Measurements from ENCODE around the gene POLDIP2.

The POLDIP2 gene

DNA sequence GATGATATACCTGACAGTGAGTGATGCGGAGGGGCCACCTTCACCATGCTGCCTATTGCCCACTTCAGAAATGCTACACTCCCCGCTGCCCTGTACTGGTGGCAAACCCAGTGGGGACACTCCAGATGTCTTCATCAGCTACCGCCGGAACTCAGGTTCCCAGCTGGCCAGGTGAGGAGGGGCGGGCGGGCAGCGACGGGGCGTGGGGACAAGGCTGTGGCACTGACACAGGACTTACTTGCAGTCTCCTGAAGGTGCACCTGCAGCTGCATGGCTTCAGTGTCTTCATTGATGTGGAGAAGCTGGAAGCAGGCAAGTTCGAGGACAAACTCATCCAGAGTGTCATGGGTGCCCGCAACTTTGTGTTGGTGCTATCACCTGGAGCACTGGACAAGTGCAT, 30.8 kb upstream of the POLDIP2 start:
- no peak for DNase-seq

- no peak for DNase-seq
These were observed 29.1 kb upstream of the POLDIP2 start for GRCh38 chr17:28386391-28386790.

DNA sequence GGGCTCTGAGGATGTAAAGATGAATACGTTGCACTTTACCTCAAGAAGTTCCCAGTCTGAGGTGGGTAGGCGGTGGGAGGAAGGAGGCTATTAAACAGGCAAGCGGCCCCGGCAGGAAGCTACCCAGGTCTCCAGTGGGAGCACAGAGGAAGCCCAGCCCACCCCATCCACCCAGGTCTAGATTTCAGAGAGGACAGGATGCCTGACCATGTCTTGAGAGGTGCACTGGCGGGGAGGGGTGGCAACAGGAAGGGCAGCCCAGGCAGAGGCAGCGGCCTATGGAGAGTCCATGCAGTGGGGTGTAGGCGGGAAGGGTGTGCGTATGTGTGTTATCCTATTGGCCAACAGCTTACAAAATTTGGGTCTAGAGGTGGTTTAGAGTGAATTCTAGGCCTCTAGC, 28.1 kb upstream of the POLDIP2 start:
- no peak for DNase-seq

DNA sequence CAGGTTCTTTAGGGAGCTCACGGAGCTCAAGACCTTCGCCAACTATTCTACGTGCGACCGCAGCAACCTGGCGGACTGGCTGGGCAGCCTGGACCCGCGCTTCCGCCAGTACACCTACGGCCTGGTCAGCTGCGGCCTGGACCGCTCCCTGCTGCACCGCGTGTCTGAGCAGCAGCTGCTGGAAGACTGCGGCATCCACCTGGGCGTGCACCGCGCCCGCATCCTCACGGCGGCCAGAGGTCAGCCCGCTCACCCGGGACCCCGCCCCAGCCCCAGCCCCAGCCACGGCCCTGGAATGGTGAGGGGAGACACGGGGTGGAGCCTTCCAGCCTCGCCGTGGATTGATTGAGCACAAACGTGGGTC, 27.7 kb upstream of the POLDIP2 start:
- DNase-seq, result no peak

GRCh38 chr17:28384281-28385036, 27.1 kb upstream of the POLDIP2 start:
- peak; percentile 67 for DNase-seq

DNA sequence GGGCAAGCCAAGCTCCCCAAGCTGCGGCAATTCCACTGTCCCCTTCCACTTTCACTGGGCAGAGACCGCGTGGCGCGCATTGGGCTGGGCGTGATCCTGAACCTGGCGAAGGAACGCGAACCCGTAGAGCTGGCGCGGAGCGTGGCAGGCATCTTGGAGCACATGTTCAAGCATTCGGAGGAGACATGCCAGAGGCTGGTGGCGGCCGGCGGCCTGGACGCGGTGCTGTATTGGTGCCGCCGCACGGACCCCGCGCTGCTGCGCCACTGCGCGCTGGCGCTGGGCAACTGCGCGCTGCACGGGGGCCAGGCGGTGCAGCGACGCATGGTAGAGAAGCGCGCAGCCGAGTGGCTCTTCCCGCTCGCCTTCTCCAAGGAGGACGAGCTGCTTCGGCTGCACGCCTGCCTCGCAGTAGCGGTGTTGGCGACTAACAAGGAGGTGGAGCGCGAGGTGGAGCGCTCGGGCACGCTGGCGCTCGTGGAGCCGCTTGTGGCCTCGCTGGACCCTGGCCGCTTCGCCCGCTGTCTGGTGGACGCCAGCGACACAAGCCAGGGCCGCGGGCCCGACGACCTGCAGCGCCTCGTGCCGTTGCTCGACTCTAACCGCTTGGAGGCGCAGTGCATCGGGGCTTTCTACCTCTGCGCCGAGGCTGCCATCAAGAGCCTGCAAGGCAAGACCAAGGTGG, 24.0 kb upstream of the POLDIP2 start:
- no peak for DNase-seq

DNA sequence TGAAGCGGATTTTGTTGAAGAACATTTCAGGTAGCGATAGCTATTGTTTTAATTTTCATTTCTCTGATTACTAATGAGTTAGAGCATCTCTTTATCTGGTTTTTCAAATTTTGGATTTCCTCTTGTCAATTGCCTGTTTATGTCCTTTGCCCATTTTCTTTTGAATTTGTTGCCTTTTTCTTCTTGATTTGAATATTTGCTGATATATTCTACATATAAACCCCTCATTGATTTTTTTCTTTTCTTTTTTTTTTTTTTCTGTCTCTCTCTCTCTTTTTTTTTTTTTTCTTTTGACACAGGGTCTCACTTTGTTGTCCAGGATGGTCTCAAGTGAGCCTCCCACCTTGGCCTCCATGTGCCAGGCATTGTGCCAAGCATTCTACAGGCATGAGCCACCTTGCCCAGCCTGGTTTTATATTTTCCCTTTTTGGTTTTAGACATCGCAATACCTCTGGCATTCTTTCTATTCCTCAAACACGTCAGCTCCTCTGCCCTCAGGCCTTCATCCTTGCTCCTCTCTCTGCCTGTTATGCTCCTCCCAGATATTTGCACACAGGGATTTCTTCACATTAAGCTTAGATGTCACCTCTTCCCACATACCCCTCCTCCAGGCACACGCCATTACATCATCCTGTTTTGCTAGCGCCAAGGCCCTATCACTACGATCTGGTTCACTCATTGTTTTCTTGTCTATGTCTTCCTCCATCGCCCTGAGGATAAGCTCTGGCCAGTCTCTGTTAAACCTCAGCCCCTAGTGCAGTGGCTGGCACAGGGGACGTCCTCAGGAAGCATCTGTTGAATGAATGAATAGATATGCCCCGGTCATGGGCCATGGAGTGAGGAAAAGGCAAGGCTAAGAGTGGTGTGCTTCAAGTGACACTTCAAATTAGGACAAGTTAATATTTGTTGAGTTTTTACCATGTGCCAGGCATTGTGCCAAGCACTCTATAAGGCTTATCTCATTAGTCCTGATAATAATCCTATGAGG, 22.8 kb upstream of the POLDIP2 start:
- DNase-seq, result no peak

DNA sequence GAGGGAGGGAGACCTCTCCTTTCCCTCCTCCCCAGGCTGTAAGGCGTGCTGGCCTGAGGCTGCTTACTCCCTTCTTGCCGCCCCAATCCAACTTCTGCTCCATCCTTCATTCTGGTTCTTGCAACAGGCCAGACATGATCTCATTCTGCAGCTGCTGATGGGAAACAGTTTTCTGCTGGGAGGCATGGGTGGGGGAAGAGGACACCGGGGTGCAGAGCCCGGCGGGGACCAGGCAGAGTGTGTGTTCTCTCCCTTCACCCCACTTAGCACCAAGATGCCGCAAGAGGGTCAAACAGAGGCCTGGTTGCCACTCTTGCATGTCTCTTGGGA, 15.6 kb upstream of the POLDIP2 start:
- no peak for DNase-seq

DNA sequence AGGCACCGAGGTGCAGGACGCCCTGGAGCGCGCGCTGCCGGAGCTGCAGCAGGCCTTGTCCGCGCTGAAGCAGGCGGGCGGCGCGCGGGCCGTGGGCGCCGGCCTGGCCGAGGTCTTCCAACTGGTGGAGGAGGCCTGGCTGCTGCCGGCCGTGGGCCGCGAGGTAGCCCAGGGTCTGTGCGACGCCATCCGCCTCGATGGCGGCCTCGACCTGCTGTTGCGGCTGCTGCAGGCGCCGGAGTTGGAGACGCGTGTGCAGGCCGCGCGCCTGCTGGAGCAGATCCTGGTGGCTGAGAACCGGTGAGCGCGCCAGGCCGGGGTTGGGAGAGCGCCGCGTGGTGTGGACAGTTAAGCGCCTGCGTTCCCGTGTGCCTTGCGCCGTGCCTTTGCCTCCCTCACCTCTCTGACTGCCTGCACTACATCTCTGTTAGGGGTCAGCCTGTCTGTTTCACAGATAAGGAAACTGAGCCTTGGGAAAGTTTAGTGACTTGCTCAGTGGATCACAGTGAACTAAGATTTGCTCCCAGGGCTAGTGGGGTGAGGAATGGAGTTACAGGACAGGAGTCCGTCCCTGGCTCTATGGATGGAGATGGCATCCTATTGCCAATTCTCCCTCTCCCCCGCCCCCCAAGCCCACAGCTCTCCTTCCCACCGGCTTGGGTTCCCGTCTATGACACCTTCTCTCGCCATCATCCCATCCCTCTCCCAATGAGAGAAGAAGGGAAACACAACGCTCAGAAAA, 15.0 kb upstream of the POLDIP2 start:
- DNase-seq, result peak; percentile 22

- DNase-seq, result peak; percentile 94
These were observed 14.2 kb upstream of the POLDIP2 start, which contains the start of gene SARM1 for GRCh38 chr17:28371245-28372202. Gene SARM1, plus strand, starts transcription at chr17:28371694. Its CDS starts 339 bp downstream, at chr17:28372033.

DNA sequence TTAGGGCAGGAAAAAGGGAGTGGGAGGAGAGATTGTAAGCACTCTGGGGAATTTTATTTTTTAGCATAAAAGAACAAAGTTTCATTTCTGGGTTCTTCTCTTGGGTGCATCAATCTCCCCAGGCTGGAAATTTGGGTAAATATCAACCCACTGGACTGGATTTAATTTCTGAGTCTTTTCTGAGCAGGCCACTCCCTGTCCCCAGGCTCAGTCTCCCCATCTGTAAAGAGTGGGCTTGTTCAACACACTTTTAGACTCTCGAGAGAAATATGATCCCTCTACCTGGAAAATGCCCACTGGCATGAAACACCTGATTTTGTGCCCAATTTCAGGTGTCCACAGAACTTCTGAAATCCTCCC, 13.4 kb upstream of the POLDIP2 start:
- no peak for DNase-seq

- no peak for DNase-seq
These were observed 12.9 kb upstream of the POLDIP2 start, which contains the start of gene VTN for GRCh38 chr17:28370035-28370743. Gene VTN, minus strand, starts transcription at chr17:28370307. Its CDS starts 104 bp downstream, at chr17:28370203.

DNA sequence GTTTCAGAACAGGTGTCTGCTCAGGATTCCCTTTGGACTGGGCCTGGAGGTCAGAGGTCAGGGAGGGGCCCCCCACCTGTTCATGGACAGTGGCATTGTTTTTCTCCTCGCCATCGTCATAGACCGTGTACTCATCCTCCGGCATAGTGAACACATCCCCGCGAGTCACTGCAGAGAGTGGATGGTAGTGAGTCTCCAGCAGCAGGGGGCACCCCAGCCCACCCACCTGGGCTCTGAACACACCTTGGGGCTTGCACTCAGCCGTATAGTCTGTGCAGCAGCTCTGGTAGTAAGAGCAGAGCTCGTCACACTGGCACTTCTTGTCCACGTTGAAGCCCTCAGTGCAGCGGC, 12.3 kb upstream of the POLDIP2 start:
- no peak for DNase-seq

GRCh38 chr17:28368915-28369683, 11.8 kb upstream of the POLDIP2 start:
- DNase-seq, result no peak

GRCh38 chr17:28368306-28368831, 11.0 kb upstream of the POLDIP2 start:
- no peak for DNase-seq

DNA sequence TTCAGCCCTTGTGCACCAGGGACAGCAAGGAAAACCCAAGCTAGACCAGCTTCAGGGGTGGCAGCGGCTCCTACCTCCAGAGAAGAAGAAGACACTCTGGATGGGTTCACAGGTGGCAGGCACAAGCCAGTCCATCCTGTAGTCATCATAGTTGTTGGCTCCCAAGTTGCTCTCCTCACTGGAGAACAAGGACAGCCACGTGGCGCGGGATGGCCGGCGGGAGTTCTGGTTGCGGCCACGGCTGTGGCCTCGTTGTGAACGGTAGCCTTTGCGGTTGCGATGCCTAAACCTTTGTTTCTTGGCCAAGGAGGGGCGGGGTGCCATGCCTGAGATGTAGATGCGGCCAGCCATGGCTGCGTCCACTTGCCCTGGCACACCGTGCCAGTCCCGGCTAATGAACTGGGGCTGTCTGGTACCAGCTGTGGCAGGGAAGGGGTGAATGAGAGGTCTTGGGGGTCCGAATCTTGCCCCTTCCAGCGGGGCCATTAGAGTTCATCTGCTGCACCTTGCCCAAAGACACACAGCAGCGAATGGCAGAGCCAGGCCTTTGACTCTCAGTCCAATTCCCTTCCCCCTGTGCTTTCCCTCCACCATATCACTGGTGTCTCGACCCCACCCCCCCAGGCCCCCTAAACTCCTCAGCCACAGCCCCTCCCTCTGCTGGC, 10.4 kb upstream of the POLDIP2 start:
- DNase-seq, result no peak

DNA sequence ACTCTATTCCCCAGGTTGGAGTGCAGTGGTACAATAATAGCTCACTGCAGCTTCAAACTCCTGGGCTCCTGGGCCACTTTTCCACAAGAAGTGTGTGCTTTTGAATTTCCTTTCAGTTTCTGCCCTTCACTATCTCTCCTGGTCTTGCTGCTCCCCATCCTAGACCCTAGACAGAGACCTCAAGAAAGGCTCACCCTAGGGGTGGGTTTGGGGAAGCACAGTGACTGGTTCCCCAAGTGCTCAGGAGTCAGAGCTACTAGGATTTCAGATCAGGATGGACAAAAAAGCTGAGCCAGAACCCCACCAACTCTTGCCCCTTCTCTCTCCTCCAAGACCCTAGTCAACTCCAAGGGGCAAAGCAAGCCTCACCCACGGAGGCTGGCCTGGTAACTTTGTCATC, 9.3 kb upstream of the POLDIP2 start:
- no peak for DNase-seq

GRCh38 chr17:28365487-28365886, 8.2 kb upstream of the POLDIP2 start:
- DNase-seq, result no peak

- DNase-seq, result no peak
These were observed 7.5 kb upstream of the POLDIP2 start, which contains the start of gene SEBOX for GRCh38 chr17:28364665-28365363. Gene SEBOX, minus strand, starts transcription at chr17:28365199. Its CDS starts 48 bp downstream, at chr17:28365151.

Data from NCI-H1105 treated with DMSO at 0.1 percent for 48 hours (cell line).